ENCODE results near the gene ZBTB5. TPM values are rescaled to one million over a fixed set of nuclear protein-coding genes. Genes with fewer than 3 reads are reported as not detected.

The ZBTB5 gene
- total and polyA plus RNA-seq, 2 of the 13 experiments (the other 11 are each of a cell fraction or from before 2014, with no cell fraction given), result 12.5 to 20.5 TPM

DNA sequence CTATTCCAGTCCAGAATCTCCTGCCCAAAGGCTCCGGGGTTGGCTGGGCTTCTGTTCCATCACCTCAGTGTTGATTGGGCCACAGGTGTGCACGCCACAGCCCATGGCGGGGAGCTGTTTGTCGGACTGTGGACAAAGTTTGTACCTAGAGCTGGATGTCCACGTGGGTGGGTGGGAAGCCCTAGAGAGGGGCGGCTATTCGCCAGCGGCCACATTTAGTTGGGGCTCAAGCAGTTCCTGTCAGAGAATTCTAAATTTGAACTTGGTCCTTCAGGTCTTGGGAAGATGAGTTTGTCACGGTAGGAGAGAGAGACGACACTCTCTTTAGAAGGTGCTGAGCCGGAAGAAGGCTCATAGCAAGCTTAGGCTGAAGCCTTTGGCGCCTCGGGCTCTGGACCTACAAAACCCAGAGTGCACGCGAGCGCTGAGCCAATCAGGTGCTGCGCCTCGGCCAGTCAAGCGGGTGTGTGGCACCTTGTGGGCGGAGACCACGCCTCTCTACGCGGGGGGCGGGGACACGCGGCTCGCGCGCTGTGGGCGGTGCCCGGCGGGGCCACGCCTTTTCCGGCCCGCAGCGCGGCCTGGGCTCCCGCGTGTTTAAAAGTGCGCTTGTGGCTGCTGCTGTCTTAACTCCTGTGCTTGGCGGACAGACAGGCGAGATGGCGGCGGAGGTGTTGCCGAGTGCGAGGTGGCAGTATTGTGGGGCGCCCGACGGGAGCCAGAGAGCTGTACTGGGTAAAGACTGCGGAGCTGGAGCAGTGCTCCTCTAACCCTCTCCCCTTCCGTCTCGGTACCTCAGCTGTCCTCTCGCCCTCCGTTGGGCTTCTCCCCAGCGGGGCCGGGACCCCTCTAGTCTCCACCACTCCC is 20.4 kb upstream of the ZBTB5 start, which contains the start of gene POLR1E (continued):
- TF ChIP-seq, protein P1, sequence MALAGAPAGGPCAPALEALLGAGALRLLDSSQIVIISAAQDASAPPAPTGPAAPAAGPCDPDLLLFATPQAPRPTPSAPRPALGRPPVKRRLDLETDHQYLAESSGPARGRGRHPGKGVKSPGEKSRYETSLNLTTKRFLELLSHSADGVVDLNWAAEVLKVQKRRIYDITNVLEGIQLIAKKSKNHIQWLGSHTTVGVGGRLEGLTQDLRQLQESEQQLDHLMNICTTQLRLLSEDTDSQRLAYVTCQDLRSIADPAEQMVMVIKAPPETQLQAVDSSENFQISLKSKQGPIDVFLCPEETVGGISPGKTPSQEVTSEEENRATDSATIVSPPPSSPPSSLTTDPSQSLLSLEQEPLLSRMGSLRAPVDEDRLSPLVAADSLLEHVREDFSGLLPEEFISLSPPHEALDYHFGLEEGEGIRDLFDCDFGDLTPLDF (CRISPR knock-in tag; IDR thresholded peaks at IDR 0.05), result peak; percentile 82
- TF ChIP-seq, protein P2, sequence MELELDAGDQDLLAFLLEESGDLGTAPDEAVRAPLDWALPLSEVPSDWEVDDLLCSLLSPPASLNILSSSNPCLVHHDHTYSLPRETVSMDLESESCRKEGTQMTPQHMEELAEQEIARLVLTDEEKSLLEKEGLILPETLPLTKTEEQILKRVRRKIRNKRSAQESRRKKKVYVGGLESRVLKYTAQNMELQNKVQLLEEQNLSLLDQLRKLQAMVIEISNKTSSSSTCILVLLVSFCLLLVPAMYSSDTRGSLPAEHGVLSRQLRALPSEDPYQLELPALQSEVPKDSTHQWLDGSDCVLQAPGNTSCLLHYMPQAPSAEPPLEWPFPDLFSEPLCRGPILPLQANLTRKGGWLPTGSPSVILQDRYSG (CRISPR knock-in tag; IDR thresholded peaks at IDR 0.05), result no peak
- TF ChIP-seq ISX (CRISPR knock-in tag; conservative IDR thresholded peaks at IDR 0.05), result 0 out of 2 replicates have a peak, but pooled peaks have one; percentile 26
- no peak for TF ChIP-seq MBNL3 (CRISPR knock-in tag; conservative IDR thresholded peaks at IDR 0.05)
- no peak; the same call in none of the 2 replicates for TF ChIP-seq KLF9 (CRISPR knock-in tag; IDR thresholded peaks at IDR 0.05; ENCODE audit: low read depth)
- TF ChIP-seq, protein P3, sequence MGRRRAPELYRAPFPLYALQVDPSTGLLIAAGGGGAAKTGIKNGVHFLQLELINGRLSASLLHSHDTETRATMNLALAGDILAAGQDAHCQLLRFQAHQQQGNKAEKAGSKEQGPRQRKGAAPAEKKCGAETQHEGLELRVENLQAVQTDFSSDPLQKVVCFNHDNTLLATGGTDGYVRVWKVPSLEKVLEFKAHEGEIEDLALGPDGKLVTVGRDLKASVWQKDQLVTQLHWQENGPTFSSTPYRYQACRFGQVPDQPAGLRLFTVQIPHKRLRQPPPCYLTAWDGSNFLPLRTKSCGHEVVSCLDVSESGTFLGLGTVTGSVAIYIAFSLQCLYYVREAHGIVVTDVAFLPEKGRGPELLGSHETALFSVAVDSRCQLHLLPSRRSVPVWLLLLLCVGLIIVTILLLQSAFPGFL (CRISPR knock-in tag; IDR thresholded peaks at IDR 0.05), result no peak
- TF ChIP-seq, protein P4, sequence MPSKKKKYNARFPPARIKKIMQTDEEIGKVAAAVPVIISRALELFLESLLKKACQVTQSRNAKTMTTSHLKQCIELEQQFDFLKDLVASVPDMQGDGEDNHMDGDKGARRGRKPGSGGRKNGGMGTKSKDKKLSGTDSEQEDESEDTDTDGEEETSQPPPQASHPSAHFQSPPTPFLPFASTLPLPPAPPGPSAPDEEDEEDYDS (CRISPR knock-in tag; IDR thresholded peaks at IDR 0.05), result peak; percentile 94
- TF ChIP-seq GFI1 (CRISPR knock-in tag; IDR thresholded peaks at IDR 0.05; ENCODE audit: borderline replicate concordance), result no peak
- TF ChIP-seq, protein P5, sequence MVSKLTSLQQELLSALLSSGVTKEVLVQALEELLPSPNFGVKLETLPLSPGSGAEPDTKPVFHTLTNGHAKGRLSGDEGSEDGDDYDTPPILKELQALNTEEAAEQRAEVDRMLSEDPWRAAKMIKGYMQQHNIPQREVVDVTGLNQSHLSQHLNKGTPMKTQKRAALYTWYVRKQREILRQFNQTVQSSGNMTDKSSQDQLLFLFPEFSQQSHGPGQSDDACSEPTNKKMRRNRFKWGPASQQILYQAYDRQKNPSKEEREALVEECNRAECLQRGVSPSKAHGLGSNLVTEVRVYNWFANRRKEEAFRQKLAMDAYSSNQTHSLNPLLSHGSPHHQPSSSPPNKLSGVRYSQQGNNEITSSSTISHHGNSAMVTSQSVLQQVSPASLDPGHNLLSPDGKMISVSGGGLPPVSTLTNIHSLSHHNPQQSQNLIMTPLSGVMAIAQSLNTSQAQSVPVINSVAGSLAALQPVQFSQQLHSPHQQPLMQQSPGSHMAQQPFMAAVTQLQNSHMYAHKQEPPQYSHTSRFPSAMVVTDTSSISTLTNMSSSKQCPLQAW (CRISPR knock-in tag; IDR thresholded peaks at IDR 0.05), result peak; percentile 56; the same call in 1 of the 2 replicates
- TF ChIP-seq, protein P6, sequence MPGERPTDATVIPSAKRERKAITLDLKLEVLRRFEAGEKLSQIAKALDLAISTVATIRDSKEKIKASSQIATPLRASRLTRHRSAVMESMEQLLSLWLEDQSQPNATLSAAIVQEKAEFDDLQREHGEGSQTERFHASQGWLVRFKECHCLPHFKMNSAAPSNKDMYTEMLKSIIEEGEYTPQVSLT (CRISPR knock-in tag; IDR thresholded peaks at IDR 0.05; ENCODE audit: borderline replicate concordance, low read depth), result no peak
- TF ChIP-seq ZBTB7A (CRISPR knock-in tag; IDR thresholded peaks at IDR 0.05), result peak; percentile 33; the same call in 1 of the 2 replicates
- TF ChIP-seq, protein P7, sequence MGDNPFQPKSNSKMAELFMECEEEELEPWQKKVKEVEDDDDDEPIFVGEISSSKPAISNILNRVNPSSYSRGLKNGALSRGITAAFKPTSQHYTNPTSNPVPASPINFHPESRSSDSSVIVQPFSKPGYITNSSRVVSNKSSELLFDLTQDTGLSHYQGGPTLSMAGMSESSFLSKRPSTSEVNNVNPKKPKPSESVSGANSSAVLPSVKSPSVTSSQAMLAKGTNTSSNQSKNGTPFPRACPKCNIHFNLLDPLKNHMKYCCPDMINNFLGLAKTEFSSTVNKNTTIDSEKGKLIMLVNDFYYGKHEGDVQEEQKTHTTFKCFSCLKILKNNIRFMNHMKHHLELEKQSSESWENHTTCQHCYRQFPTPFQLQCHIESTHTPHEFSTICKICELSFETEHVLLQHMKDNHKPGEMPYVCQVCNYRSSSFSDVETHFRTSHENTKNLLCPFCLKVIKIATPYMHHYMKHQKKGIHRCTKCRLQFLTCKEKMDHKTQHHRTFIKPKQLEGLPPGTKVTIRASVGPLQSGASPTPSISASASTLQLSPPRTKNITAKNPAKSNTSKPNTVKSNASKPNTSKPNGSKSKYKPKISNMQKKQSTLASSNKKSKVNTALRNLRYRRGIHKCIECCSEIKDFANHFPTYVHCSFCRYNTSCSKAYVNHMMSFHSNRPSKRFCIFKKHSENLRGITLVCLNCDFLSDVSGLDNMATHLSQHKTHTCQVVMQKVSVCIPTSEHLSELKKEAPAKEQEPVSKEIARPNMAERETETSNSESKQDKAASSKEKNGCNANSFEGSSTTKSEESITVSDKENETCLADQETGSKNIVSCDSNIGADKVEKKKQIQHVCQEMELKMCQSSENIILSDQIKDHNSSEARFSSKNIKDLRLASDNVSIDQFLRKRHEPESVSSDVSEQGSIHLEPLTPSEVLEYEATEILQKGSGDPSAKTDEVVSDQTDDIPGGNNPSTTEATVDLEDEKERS (CRISPR knock-in tag; IDR thresholded peaks at IDR 0.05), result no peak
- no peak for TF ChIP-seq TOE1 (CRISPR knock-in tag; IDR thresholded peaks at IDR 0.05)
- no peak for TF ChIP-seq ZNF816 (CRISPR knock-in tag; IDR thresholded peaks at IDR 0.05; ENCODE audit: borderline replicate concordance)
- TF ChIP-seq, protein P8, sequence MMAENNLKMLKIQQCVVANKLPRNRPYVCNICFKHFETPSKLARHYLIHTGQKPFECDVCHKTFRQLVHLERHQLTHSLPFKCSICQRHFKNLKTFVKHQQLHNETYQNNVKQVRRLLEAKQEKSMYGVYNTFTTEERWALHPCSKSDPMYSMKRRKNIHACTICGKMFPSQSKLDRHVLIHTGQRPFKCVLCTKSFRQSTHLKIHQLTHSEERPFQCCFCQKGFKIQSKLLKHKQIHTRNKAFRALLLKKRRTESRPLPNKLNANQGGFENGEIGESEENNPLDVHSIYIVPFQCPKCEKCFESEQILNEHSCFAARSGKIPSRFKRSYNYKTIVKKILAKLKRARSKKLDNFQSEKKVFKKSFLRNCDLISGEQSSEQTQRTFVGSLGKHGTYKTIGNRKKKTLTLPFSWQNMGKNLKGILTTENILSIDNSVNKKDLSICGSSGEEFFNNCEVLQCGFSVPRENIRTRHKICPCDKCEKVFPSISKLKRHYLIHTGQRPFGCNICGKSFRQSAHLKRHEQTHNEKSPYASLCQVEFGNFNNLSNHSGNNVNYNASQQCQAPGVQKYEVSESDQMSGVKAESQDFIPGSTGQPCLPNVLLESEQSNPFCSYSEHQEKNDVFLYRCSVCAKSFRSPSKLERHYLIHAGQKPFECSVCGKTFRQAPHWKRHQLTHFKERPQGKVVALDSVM (CRISPR knock-in tag; IDR thresholded peaks at IDR 0.05), result no peak

All from HepG2 (cell line).